Mammary epithelial cell (primary cell): ENCODE results near the gene KCNT1.

Source experiments
- CTCF ChIP-seq, 2 donors: IDR thresholded peaks in 1 of 2; conservative IDR thresholded peaks in 1 of 2; 2 replicates each; pipeline ENCODE4 v1.5.1; 2011 to 2012; ENCODE audit warnings: inconsistent platforms in 2 of 2, low read length in 2 of 2, mild to moderate bottlenecking in 2 of 2, control low read depth in 1 of 2, low read depth in 1 of 2; ENCODE audit not compliant: insufficient read depth in 1 of 2; ENCODE audit errors: extremely low read depth in 1 of 2
- EZH2 ChIP-seq: IDR thresholded peaks from 2 replicates; pipeline ENCODE4 v1.6.1; 2012; ENCODE audit warnings: low read length, inconsistent platforms, borderline replicate concordance

GRCh38 chr9:135830496-135830895, 128.5 kb downstream of the KCNT1 start:
- TF ChIP-seq CTCF (conservative IDR thresholded peaks at IDR 0.05 in 1 of 2, IDR thresholded peaks at IDR 0.05 in 1 of 2; ENCODE audit: extremely low read depth in 1 of 2, insufficient read depth in 1 of 2, low read depth in 1 of 2, low read length in 2 of 2) (no peak), EZH2 (no peak)
